Activated CD4-positive, alpha-beta T cell treated with anti-CD3 and anti-CD28 coated beads for 36 hours (primary cell): ENCODE data around the gene ROBO2. TPM values are rescaled to one million over a fixed set of nuclear protein-coding genes. Genes with fewer than 3 reads are reported as not detected.

Experiments used
- ATAC-seq: fragments of 200-7000 bp; cut with Tn5 transposase; one replicate; pipeline ENCODE4 v1.10.0; 2021; ENCODE audit warnings: mild to moderate bottlenecking, moderate library complexity
- CTCF ChIA-PET: fragments of 350-600 bp; sonication (Branson Sonifier 250); formaldehyde crosslinking; loops from one replicate; lab custom pipeline; 2021; ENCODE audit warnings: antibody characterized with exemption; lab: Charles Lee
- POLR2A ChIA-PET: fragments of 350-600 bp; sonication (Branson Sonifier 250); formaldehyde crosslinking; loops from one replicate; lab custom pipeline; 2021; ENCODE audit warnings: antibody characterized with exemption, inconsistent platforms; lab: Charles Lee
- DNase-seq: peaks from one replicate; pipeline ENCODE4 v3.0.0-alpha.2; 2020
- H3K27ac Mint-ChIP-seq: one replicate; pipeline ENCODE4 v1.8.0; 2021; ENCODE audit warnings: mixed read lengths
- H3K27me3 Mint-ChIP-seq: one replicate; pipeline ENCODE4 v1.8.0; 2021; ENCODE audit warnings: mixed read lengths
- H3K36me3 Mint-ChIP-seq: one replicate; pipeline ENCODE4 v1.8.0; 2021; ENCODE audit warnings: low read depth, mixed read lengths
- H3K4me1 Mint-ChIP-seq: one replicate; pipeline ENCODE4 v1.8.0; 2021; ENCODE audit warnings: mixed read lengths
- H3K4me3 Mint-ChIP-seq: one replicate; pipeline ENCODE4 v1.8.0; 2021; ENCODE audit warnings: mild to moderate bottlenecking, moderate library complexity, mixed read lengths
- H3K9me3 Mint-ChIP-seq: one replicate; pipeline ENCODE4 v1.8.0; 2021; ENCODE audit warnings: low read depth, mixed read lengths
- intact Hi-C, 2 experiments: fragments of 100-400 bp; cut with DNase I in 1 of 2; cut with micrococcal nuclease in 1 of 2; formaldehyde crosslinking; loops; one replicate each; pipeline versions ENCODE4 v1.14.2 to v1.15.1; 2022 to 2024; cut with DNase I, micrococcal nuclease
- total RNA-seq, 2 experiments: library from RNA; stranded (reverse); gene quantifications; one replicate each; pipeline ENCODE4 v1.2.3, GENCODE V29; 2021

ROBO2 gene
- total RNA-seq, 2 experiments from 2014 or later = not detected

- no peak overlapping the region for H3K27ac Mint-ChIP-seq
Observed at GRCh38 chr3:77524946-77525682, 485.2 kb downstream of the ROBO2 start.

GRCh38 chr3:77526573-77527113 lies 486.7 kb downstream of the ROBO2 start:
- intact Hi-C loops = no loop called here
- no peak for ATAC-seq
- POLR2A ChIA-PET = no interaction called here
- Mint-ChIP-seq H3K36me3 (no peaks in the 10 kb centered on the region), H3K9me3 (peaks cover 4% of the 10 kb centered on the region), H3K4me1 (no peaks in the 10 kb centered on the region), H3K27me3 (no peaks in the 10 kb centered on the region), H3K4me3 (no peak overlapping the region), H3K27ac (no peak overlapping the region)
- no peak for DNase-seq
- CTCF ChIA-PET = no interaction called here

More at GRCh38 chr3:77524946-77525682, 485.2 kb downstream of the ROBO2 start:
- POLR2A ChIA-PET = no interaction called here
- no peak for DNase-seq
- Mint-ChIP-seq H3K9me3 (peaks cover 4% of the 10 kb centered on the region), H3K4me1 (no peaks in the 10 kb centered on the region), H3K4me3 (no peak overlapping the region), H3K36me3 (no peaks in the 10 kb centered on the region), H3K27me3 (no peaks in the 10 kb centered on the region)
- intact Hi-C loops = no loop called here
- CTCF ChIA-PET = no interaction called here
- ATAC-seq = no peak

- POLR2A ChIA-PET = no interaction called here
- H3K4me1 Mint-ChIP-seq = no peaks in the 10 kb centered on the region
- no peaks in the 10 kb centered on the region for H3K27me3 Mint-ChIP-seq
- no peak for DNase-seq
- H3K36me3 Mint-ChIP-seq = no peaks in the 10 kb centered on the region
- CTCF ChIA-PET = no interaction called here
- no peak for ATAC-seq
- no peak overlapping the region for H3K4me3 Mint-ChIP-seq
- intact Hi-C loops = no loop called here
- H3K27ac Mint-ChIP-seq = no peak overlapping the region
- H3K9me3 Mint-ChIP-seq = peaks cover 6% of the 10 kb centered on the region
Observed at GRCh38 chr3:77529522-77529921, 489.6 kb downstream of the ROBO2 start.

- Mint-ChIP-seq H3K9me3 (peaks cover 5% of the 10 kb centered on the region), H3K27me3 (no peaks in the 10 kb centered on the region), H3K4me3 (no peak overlapping the region), H3K36me3 (no peaks in the 10 kb centered on the region), H3K27ac (no peak overlapping the region), H3K4me1 (no peaks in the 10 kb centered on the region)
- ChIA-PET POLR2A (no interaction called here), CTCF (no interaction called here)
- intact Hi-C loops = no loop called here
- DNase-seq (no peak), ATAC-seq (no peak)
Observed at GRCh38 chr3:77530870-77531269, 491.0 kb downstream of the ROBO2 start.

- ATAC-seq = no peak
- POLR2A ChIA-PET = no interaction called here
- CTCF ChIA-PET = no interaction called here
Observed at GRCh38 chr3:77535116-77535515, 495.2 kb downstream of the ROBO2 start.

GRCh38 chr3:77536038-77536775 lies 496.3 kb downstream of the ROBO2 start:
- CTCF ChIA-PET = no interaction called here
- intact Hi-C loops = no loop called here
- H3K4me3 Mint-ChIP-seq = no peak overlapping the region
- no peak overlapping the region for H3K27ac Mint-ChIP-seq
- H3K36me3 Mint-ChIP-seq = no peaks in the 10 kb centered on the region
- no peaks in the 10 kb centered on the region for H3K4me1 Mint-ChIP-seq
- peaks cover 7% of the 10 kb centered on the region for H3K9me3 Mint-ChIP-seq
- no peak for ATAC-seq
- POLR2A ChIA-PET = no interaction called here
- no peaks in the 10 kb centered on the region for H3K27me3 Mint-ChIP-seq
- DNase-seq = no peak

More at GRCh38 chr3:77535116-77535515, 495.2 kb downstream of the ROBO2 start:
- H3K27me3 Mint-ChIP-seq = no peaks in the 10 kb centered on the region
- no peak for DNase-seq
- peaks cover 5% of the 10 kb centered on the region for H3K9me3 Mint-ChIP-seq
- H3K27ac Mint-ChIP-seq = no peak overlapping the region
- H3K36me3 Mint-ChIP-seq = no peaks in the 10 kb centered on the region
- H3K4me1 Mint-ChIP-seq = no peaks in the 10 kb centered on the region
- H3K4me3 Mint-ChIP-seq = no peak overlapping the region
- intact Hi-C loops = no loop called here

- DNase-seq (no peak), ATAC-seq (no peak)
- ChIA-PET CTCF (interaction anchor here (1.8 kb wide), 1 partner anchor 11 kb away, joined by 5 read pairs; no protein-coding TSS in a partner anchor), POLR2A (no interaction called here)
- Mint-ChIP-seq H3K27me3 (no peaks in the 10 kb centered on the region), H3K4me1 (no peaks in the 10 kb centered on the region), H3K27ac (no peak overlapping the region), H3K9me3 (peaks cover 8% of the 10 kb centered on the region), H3K36me3 (no peaks in the 10 kb centered on the region), H3K4me3 (no peak overlapping the region)
- intact Hi-C loops = no loop called here
Observed at GRCh38 chr3:77539014-77539413, 499.1 kb downstream of the ROBO2 start.

GRCh38 chr3:77539677-77540076 lies 499.8 kb downstream of the ROBO2 start:
- Mint-ChIP-seq H3K36me3 (no peaks in the 10 kb centered on the region), H3K27me3 (no peaks in the 10 kb centered on the region), H3K4me3 (no peak overlapping the region), H3K27ac (no peak overlapping the region), H3K4me1 (no peaks in the 10 kb centered on the region), H3K9me3 (peaks cover 8% of the 10 kb centered on the region)
- ATAC-seq = no peak
- DNase-seq = no peak
- ChIA-PET CTCF (no interaction called here), POLR2A (no interaction called here)
- intact Hi-C loops = no loop called here

GRCh38 chr3:77541203-77541922 lies 501.5 kb downstream of the ROBO2 start:
- intact Hi-C loops = no loop called here
- no peak for DNase-seq
- Mint-ChIP-seq H3K27ac (no peak overlapping the region), H3K9me3 (peaks cover 10% of the 10 kb centered on the region), H3K27me3 (no peaks in the 10 kb centered on the region), H3K4me1 (no peaks in the 10 kb centered on the region), H3K36me3 (no peaks in the 10 kb centered on the region), H3K4me3 (no peak overlapping the region)
- ATAC-seq = no peak
- CTCF ChIA-PET = no interaction called here
- POLR2A ChIA-PET = no interaction called here

GRCh38 chr3:77546246-77546645 lies 506.3 kb downstream of the ROBO2 start:
- POLR2A ChIA-PET = no interaction called here
- Mint-ChIP-seq H3K27ac (no peak overlapping the region), H3K4me3 (no peak overlapping the region), H3K36me3 (no peaks in the 10 kb centered on the region), H3K9me3 (peaks cover 13% of the 10 kb centered on the region), H3K27me3 (no peaks in the 10 kb centered on the region), H3K4me1 (no peaks in the 10 kb centered on the region)
- CTCF ChIA-PET = no interaction called here
- ATAC-seq (no peak), DNase-seq (no peak)
- intact Hi-C loops = no loop called here

- intact Hi-C loops = no loop called here
- no peak overlapping the region for H3K27ac Mint-ChIP-seq
- DNase-seq = no peak
- no peaks in the 10 kb centered on the region for H3K4me1 Mint-ChIP-seq
- no peaks in the 10 kb centered on the region for H3K27me3 Mint-ChIP-seq
- H3K9me3 Mint-ChIP-seq = peaks cover 15% of the 10 kb centered on the region
- H3K4me3 Mint-ChIP-seq = no peak overlapping the region
- POLR2A ChIA-PET = no interaction called here
- CTCF ChIA-PET = no interaction called here
- H3K36me3 Mint-ChIP-seq = no peaks in the 10 kb centered on the region
- no peak for ATAC-seq
Observed at GRCh38 chr3:77549034-77549433, 509.1 kb downstream of the ROBO2 start.
